Lung (tissue), 12 donors: Measurements from ENCODE around the gene LTBP2. TPM values are rescaled to one million over a fixed set of nuclear protein-coding genes. Genes with fewer than 3 reads are reported as not detected.

Source experiments
- ATAC-seq: fragments of 200-7000 bp; cut with Tn5 transposase; one replicate; pipeline ENCODE4 v1.9.1; 2020; ENCODE audit warnings: moderate number of reproducible peaks; ENCODE audit not compliant: insufficient read depth, low FRiP score
- DNase-seq, 3 donors: peaks; one replicate each; pipeline ENCODE4 v3.0.0-alpha.2; 2013 to 2017
- H3K27ac ChIP-seq, 2 donors: one replicate each; pipeline ENCODE4 v1.5.1; 2013; ENCODE audit warnings: mild to moderate bottlenecking in 2 of 2, moderate library complexity in 2 of 2, control low read depth in 1 of 2, inconsistent platforms in 1 of 2, low read depth in 1 of 2, low read length in 1 of 2
- H3K27me3 ChIP-seq, 3 donors: one replicate each; pipeline ENCODE4 v1.5.1; 2013; ENCODE audit warnings: low read length in 2 of 3; ENCODE audit not compliant: control insufficient read depth in 3 of 3, insufficient read depth in 3 of 3
- H3K36me3 ChIP-seq, 4 donors: one replicate each; pipeline ENCODE4 v1.5.1; 2013; ENCODE audit warnings: low read length in 4 of 4, mild to moderate bottlenecking in 1 of 4, moderate library complexity in 1 of 4; ENCODE audit not compliant: control insufficient read depth in 4 of 4, insufficient read depth in 4 of 4
- H3K4me1 ChIP-seq, 5 donors: one replicate each; pipeline ENCODE4 v1.5.1; 2013; ENCODE audit warnings: low read length in 5 of 5, mild to moderate bottlenecking in 2 of 5, moderate library complexity in 1 of 5; ENCODE audit not compliant: control insufficient read depth in 5 of 5, insufficient read depth in 5 of 5
- H3K4me3 ChIP-seq: one replicate; pipeline ENCODE4 v1.5.1; 2013; ENCODE audit warnings: mild to moderate bottlenecking, control low read depth, moderate library complexity
- H3K9ac ChIP-seq, 2 donors: one replicate each; pipeline ENCODE4 v1.5.1; 2013; ENCODE audit warnings: low read length in 2 of 2, control low read depth in 1 of 2; ENCODE audit not compliant: insufficient read depth in 1 of 2
- H3K9me3 ChIP-seq, 4 donors: one replicate each; pipeline ENCODE4 v1.5.1; 2013; ENCODE audit warnings: low read length in 3 of 4, mild to moderate bottlenecking in 1 of 4, moderate library complexity in 1 of 4; ENCODE audit not compliant: control insufficient read depth in 4 of 4, insufficient read depth in 3 of 4
- CTCF ChIP-seq: IDR thresholded peaks from 2 replicates; pipeline ENCODE4 v1.5.1; 2012; ENCODE audit warnings: mild to moderate bottlenecking; ENCODE audit errors: control extremely low read depth, extremely low read depth
- WGBS, 2 donors: extraction: QIAGEN DNeasy Blood & Tissue Kit; methylation state at CpG; one replicate each; pipeline ENCODE4 v1.1.7; 2013; 5-methylcytosine and 5-hydroxymethylcytosine counted together
- polyA plus RNA-seq, 2 donors: library from polyadenylated mRNA; stranded (reverse); fragments of 200-250 nt; gene quantifications; one replicate each; pipeline ENCODE4 v1.2.1, GENCODE V29; 2013
- total RNA-seq, 2 donors: library from RNA; depleted of rRNA in 1 of 2; stranded (reverse); fragments of >200 nt in 1 of 2; gene quantifications; one replicate each; pipeline ENCODE4 v1.2.1, GENCODE V29; 2014 to 2021
- donor health status: control.
- donor health status: control.
- donor health status: Bipolar disorder and iron deficiency.
- donor health status: healthy.
- donor health status: DM: yes; HTN: yes; CAD: no.

LTBP2 gene
- total and polyA plus RNA-seq, 4 donors = 13.2 to 78.4 (median 25.8) TPM

- H3K27ac ChIP-seq = no peak overlapping the region
- no peak overlapping the region for H3K4me3 ChIP-seq
- H3K36me3 ChIP-seq = peaks cover 0 to 23% (median 14%) of the 10 kb centered on the region in 4 donors
- H3K9me3 ChIP-seq = no peaks in the 10 kb centered on the region
- ATAC-seq (no peak), DNase-seq (no peak)
- no peaks in the 10 kb centered on the region for H3K27me3 ChIP-seq
- peaks cover 0 to 3% (median 0%) of the 10 kb centered on the region in 5 donors for H3K4me1 ChIP-seq
- no peak for TF ChIP-seq CTCF
- WGBS, 2 donors = 93 to 96% methylated on average over 4 of the region's 4 CpGs
- H3K9ac ChIP-seq = no peak overlapping the region
Measured at GRCh38 chr14:74476107-74476506, 135.9 kb downstream of the LTBP2 start.

GRCh38 chr14:74475678-74476077, 136.4 kb downstream of the LTBP2 start:
- Histone ChIP-seq H3K9me3 (no peaks in the 10 kb centered on the region), H3K27me3 (no peaks in the 10 kb centered on the region), H3K36me3 (peaks cover 0 to 23% (median 12%) of the 10 kb centered on the region in 4 donors), H3K9ac (no peak overlapping the region), H3K4me3 (no peak overlapping the region), H3K4me1 (peaks cover 0 to 3% (median 0%) of the 10 kb centered on the region in 5 donors), H3K27ac (no peak overlapping the region)
- ATAC-seq = no peak
- no peak for DNase-seq
- WGBS, 2 donors = 64 to 76% methylated on average over 3 of the region's 3 CpGs
- TF ChIP-seq CTCF = no peak

DNA sequence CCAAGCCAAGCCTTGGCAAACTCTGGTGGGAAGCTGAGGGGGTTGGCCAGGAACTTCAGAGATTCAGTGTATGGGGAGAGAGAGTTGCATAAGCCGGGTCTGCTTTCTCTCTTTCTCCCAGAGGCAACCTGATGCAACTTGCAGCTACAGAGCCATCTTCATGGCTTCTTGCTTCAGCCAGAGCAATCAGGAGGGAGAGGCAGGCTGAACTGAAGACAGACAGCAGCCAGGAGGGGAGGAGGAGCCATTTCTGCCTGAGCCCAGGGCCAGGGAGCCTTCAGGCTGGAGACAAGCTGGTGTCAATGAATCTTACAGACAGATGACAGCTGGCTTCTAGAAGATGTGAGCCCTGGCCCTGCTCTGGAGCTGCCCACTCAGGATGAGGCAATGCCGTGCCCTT, 137.7 kb downstream of the LTBP2 start:
- ATAC-seq = no peak
- no peak for DNase-seq
- peaks cover 0 to 15% (median 4%) of the 10 kb centered on the region in 4 donors for H3K36me3 ChIP-seq

More for the DNA sequence above, 137.7 kb downstream of the LTBP2 start:
- Histone ChIP-seq H3K27ac (no peak overlapping the region), H3K4me1 (peaks cover 0 to 6% (median 0%) of the 10 kb centered on the region in 5 donors), H3K27me3 (no peaks in the 10 kb centered on the region), H3K9me3 (no peaks in the 10 kb centered on the region), H3K9ac (no peak overlapping the region), H3K4me3 (no peak overlapping the region)
- no peak for TF ChIP-seq CTCF
- WGBS, 2 donors = 80 to 86% methylated on average over 2 of the region's 2 CpGs
